ENCODE measurements around the gene KIF3B. TPM values are rescaled to one million over a fixed set of nuclear protein-coding genes. Genes with fewer than 3 reads are reported as not detected.

The KIF3B gene
- total and polyA plus RNA-seq, 2 donors (not counting 1 experiment from before 2014, with no cell fraction given), result 12.7 to 17.5 TPM

- peaks cover 0 to 69% of the 10 kb centered on the region in 2 experiments for H3K36me3 ChIP-seq (replicated peaks in 1 of 2; ENCODE audit: control extremely low read depth in 1 of 2, control insufficient read depth in 1 of 2, extremely low read depth in 1 of 2, insufficient read depth in 2 of 2, low read length in 1 of 2)
- H3K4me1 ChIP-seq (ENCODE audit: control insufficient read depth in 2 of 2, insufficient read depth in 2 of 2, low read length in 2 of 2), result peaks cover 4 to 16% of the 10 kb centered on the region in 2 donors
- Mint-ChIP-seq H3K27ac (no peak overlapping the region), H3K4me3 (no peak overlapping the region), H3K4me1 (peaks cover 10% of the 10 kb centered on the region), H3K27me3 (no peaks in the 10 kb centered on the region), H3K9me3 (ENCODE audit: insufficient read depth) (no peaks in the 10 kb centered on the region)
- ChIA-PET POLR2A (no interaction called here), CTCF (no interaction called here)
- no peaks in the 10 kb centered on the region for H4K20me1 ChIP-seq (ENCODE audit: control insufficient read depth, insufficient read depth, low read length, poor library complexity, severe bottlenecking)
- H2AFZ ChIP-seq (ENCODE audit: insufficient read depth, low read depth, low read length, poor library complexity, severe bottlenecking), result no peak overlapping the region
- TF ChIP-seq CTCF (IDR thresholded peaks at IDR 0.05), result no peak
- TF ChIP-seq EZH2 (IDR thresholded peaks at IDR 0.05; ENCODE audit: borderline replicate concordance, insufficient read depth, low read depth, low read length, poor library complexity, severe bottlenecking), result no peak
- H3K79me2 ChIP-seq (ENCODE audit: control insufficient read depth, insufficient read depth, low read length), result no peaks in the 10 kb centered on the region
- H3K4me3 ChIP-seq (ENCODE audit: control extremely low read depth in 1 of 5, extremely low read depth in 1 of 5, insufficient read depth in 1 of 5, low read depth in 2 of 5, low read length in 4 of 5), result no peak overlapping the region
- 99% methylated on average over 13 of the region's 13 CpGs for WGBS (ENCODE audit: insufficient coverage)
- no peak overlapping the region for H3K9ac ChIP-seq (ENCODE audit: low read length)
- no peak overlapping the region for H3K27ac ChIP-seq (ENCODE audit: low read length in 2 of 2)
- no peaks in the 10 kb centered on the region for H3K27me3 ChIP-seq (replicated peaks in 1 of 4; ENCODE audit: control extremely low read depth in 1 of 4, control insufficient read depth in 3 of 4, insufficient read depth in 4 of 4, low read length in 3 of 4)
- intact Hi-C loops (cut with micrococcal nuclease), result loop anchor here (10.0 kb wide), 1 partner anchor 424 kb away; no protein-coding TSS in a partner anchor
- H3K4me2 ChIP-seq (replicated peaks; ENCODE audit: low read depth, low read length, poor library complexity, severe bottlenecking), result no peak overlapping the region
- ATAC-seq (ENCODE audit: low read depth) (no peak), DNase-seq (no peak)
- H3K9me3 ChIP-seq (ENCODE audit: control extremely low read depth in 1 of 3, control insufficient read depth in 2 of 3, insufficient read depth in 1 of 3, low read length in 2 of 3), result no peaks in the 10 kb centered on the region
These were observed 46.7 kb upstream of the KIF3B start for GRCh38 chr20:32230707-32231106.

- POLR2A ChIA-PET, result no interaction called here
- CTCF ChIA-PET, result no interaction called here
- Mint-ChIP-seq H3K4me3 (no peak overlapping the region), H3K27me3 (no peaks in the 10 kb centered on the region), H3K9me3 (ENCODE audit: insufficient read depth) (no peaks in the 10 kb centered on the region), H3K4me1 (peaks cover 10% of the 10 kb centered on the region), H3K27ac (no peak overlapping the region)
- Histone ChIP-seq H3K9ac (ENCODE audit: low read length) (no peak overlapping the region), H3K4me1 (ENCODE audit: control insufficient read depth in 2 of 2, insufficient read depth in 2 of 2, low read length in 2 of 2) (peaks cover 4 to 16% of the 10 kb centered on the region in 2 donors), H3K9me3 (ENCODE audit: control extremely low read depth in 1 of 3, control insufficient read depth in 2 of 3, insufficient read depth in 1 of 3, low read length in 2 of 3) (no peaks in the 10 kb centered on the region), H3K27me3 (replicated peaks in 1 of 4; ENCODE audit: control extremely low read depth in 1 of 4, control insufficient read depth in 3 of 4, insufficient read depth in 4 of 4, low read length in 3 of 4) (no peaks in the 10 kb centered on the region), H3K27ac (ENCODE audit: low read length in 2 of 2) (peak overlapping the region in 1 of 2 donors; percentile 54), H4K20me1 (ENCODE audit: control insufficient read depth, insufficient read depth, low read length, poor library complexity, severe bottlenecking) (no peaks in the 10 kb centered on the region), H3K4me2 (replicated peaks; ENCODE audit: low read depth, low read length, poor library complexity, severe bottlenecking) (no peak overlapping the region), H3K36me3 (replicated peaks in 1 of 2; ENCODE audit: control extremely low read depth in 1 of 2, control insufficient read depth in 1 of 2, extremely low read depth in 1 of 2, insufficient read depth in 2 of 2, low read length in 1 of 2) (peaks cover 0 to 74% of the 10 kb centered on the region in 2 experiments), H3K79me2 (ENCODE audit: control insufficient read depth, insufficient read depth, low read length) (no peaks in the 10 kb centered on the region), H3K4me3 (ENCODE audit: control extremely low read depth in 1 of 5, extremely low read depth in 1 of 5, insufficient read depth in 1 of 5, low read depth in 2 of 5, low read length in 4 of 5) (no peak overlapping the region), H2AFZ (ENCODE audit: insufficient read depth, low read depth, low read length, poor library complexity, severe bottlenecking) (no peak overlapping the region)
- TF ChIP-seq EZH2 (IDR thresholded peaks at IDR 0.05; ENCODE audit: borderline replicate concordance, insufficient read depth, low read depth, low read length, poor library complexity, severe bottlenecking) (no peak), CTCF (IDR thresholded peaks at IDR 0.05) (no peak)
- 100% methylated on average over 2 of the region's 4 CpGs for WGBS (ENCODE audit: insufficient coverage)
- no peak for DNase-seq
- ATAC-seq (ENCODE audit: low read depth), result no peak
- intact Hi-C loops (cut with micrococcal nuclease), result loop anchor here (10.0 kb wide), 1 partner anchor 424 kb away; no protein-coding TSS in a partner anchor
These were observed 46.2 kb upstream of the KIF3B start for GRCh38 chr20:32231245-32231644.

Data from B cell (primary cell).